Fibroblast of lung (primary cell): ENCODE results near the gene CC2D2A. TPM values are rescaled to one million over a fixed set of nuclear protein-coding genes. Genes with fewer than 3 reads are reported as not detected.
"Not testable (repeated sequence)": the region's sequence is repeated elsewhere in the genome, so short reads cannot be mapped to it uniquely, and the experiment has no call there.

Experiments
- DNase-seq, 2 donors: peaks; one replicate each; pipeline versions ENCODE4 v3.0.0 to v3.0.0-alpha.2; 2010; ENCODE audit warnings: low read depth in 2 of 2
- H2AFZ ChIP-seq: 2 replicates; pipeline ENCODE4 v1.5.1; 2012; ENCODE audit warnings: low read length, control low read depth, inconsistent platforms
- H3K27ac ChIP-seq: 2 replicates; pipeline ENCODE4 v1.5.1; 2011; ENCODE audit warnings: low read length, control low read depth; ENCODE audit not compliant: insufficient read depth
- H3K27me3 ChIP-seq: 2 replicates; pipeline ENCODE4 v1.5.1; 2011; ENCODE audit warnings: mild to moderate bottlenecking, low read length; ENCODE audit not compliant: control insufficient read depth, insufficient read depth
- H3K36me3 ChIP-seq: 2 replicates; pipeline ENCODE4 v1.5.1; 2011; ENCODE audit warnings: low read length; ENCODE audit not compliant: control insufficient read depth, insufficient read depth
- H3K4me1 ChIP-seq: 2 replicates; pipeline ENCODE4 v1.5.1; 2011; ENCODE audit warnings: low read length; ENCODE audit not compliant: control insufficient read depth, insufficient read depth; ENCODE audit errors: extremely low read depth
- H3K4me2 ChIP-seq: 2 replicates; pipeline ENCODE4 v1.5.1; 2011; ENCODE audit warnings: low read length, control low read depth; ENCODE audit not compliant: insufficient read depth; ENCODE audit errors: extremely low read depth
- H3K4me3 ChIP-seq, 4 experiments: fragments of 200-600 bp in 1 of 4; sonication (generic) in 1 of 4; replicated peaks in 1 of 4; 2 replicates each; pipeline ENCODE4 v1.5.1; 2011 to 2016; ENCODE audit warnings: low read length in 4 of 4, low read depth in 3 of 4, mild to moderate bottlenecking in 3 of 4, control low read depth in 2 of 4, inconsistent platforms in 1 of 4, mixed read lengths in 1 of 4; ENCODE audit not compliant: insufficient read depth in 1 of 4; ENCODE audit errors: control extremely low read depth in 1 of 4
- H3K79me2 ChIP-seq: 2 replicates; pipeline ENCODE4 v1.5.1; 2012; ENCODE audit warnings: mild to moderate bottlenecking, low read length, inconsistent platforms; ENCODE audit not compliant: control insufficient read depth, insufficient read depth
- H3K9ac ChIP-seq: 2 replicates; pipeline ENCODE4 v1.5.1; 2011; ENCODE audit warnings: mild to moderate bottlenecking, low read length, control low read depth; ENCODE audit not compliant: insufficient read depth
- H3K9me3 ChIP-seq: 2 replicates; pipeline ENCODE4 v1.5.1; 2012; ENCODE audit warnings: low read depth, low read length; ENCODE audit not compliant: control insufficient read depth, insufficient read depth
- H4K20me1 ChIP-seq: 2 replicates; pipeline ENCODE4 v1.5.1; 2011; ENCODE audit warnings: low read length; ENCODE audit not compliant: control insufficient read depth, insufficient read depth; ENCODE audit errors: extremely low read depth
- CTCF ChIP-seq, 2 donors: IDR thresholded peaks in 1 of 2; conservative IDR thresholded peaks in 1 of 2; 1 replicate in 1 of 2; 2 replicates in 1 of 2; pipeline ENCODE4 v1.5.1; 2011 to 2012; ENCODE audit warnings: low read length in 2 of 2, control low read depth in 1 of 2, inconsistent platforms in 1 of 2, low read depth in 1 of 2, mild to moderate bottlenecking in 1 of 2
- EZH2 ChIP-seq: IDR thresholded peaks from 2 replicates; pipeline ENCODE4 v1.5.1; 2012; ENCODE audit warnings: low read length, control low read depth, mild to moderate bottlenecking; ENCODE audit errors: missing control alignments
- polyA plus RNA-seq, 2 donors: library from polyadenylated mRNA; depleted of rRNA in 1 of 2; stranded (reverse) in 1 of 2; unstranded in 1 of 2; fragments of >200 nt; gene quantifications; 2 replicates each; pipeline ENCODE4 v1.2.1, GENCODE V29; 2011 to 2012; ENCODE audit warnings: missing spikeins in 1 of 2
- total RNA-seq: library from RNA; depleted of rRNA; stranded (reverse); fragments of >200 nt; gene quantifications from 2 replicates; pipeline ENCODE4 v1.2.1, GENCODE V29; 2014

The CC2D2A gene
- total and polyA plus RNA-seq, 2 donors (not counting 1 experiment from before 2014, with no cell fraction given), result 30.9 to 41.6 TPM

GRCh38 chr4:15612136-15612535 is 142.5 kb downstream of the CC2D2A start:
- H3K79me2 ChIP-seq, result peaks cover 11% of the 10 kb centered on the region
- TF ChIP-seq CTCF (conservative IDR thresholded peaks at IDR 0.05 in 1 of 2, IDR thresholded peaks at IDR 0.05 in 1 of 2; ENCODE audit: low read depth in 1 of 2, low read length in 2 of 2) (no peak), EZH2 (no peak)
- DNase-seq, result no peak
- no peaks in the 10 kb centered on the region for H3K4me1 ChIP-seq
- H4K20me1 ChIP-seq, result no peaks in the 10 kb centered on the region
- no peaks in the 10 kb centered on the region for H3K9me3 ChIP-seq
- H3K27ac ChIP-seq, result no peak overlapping the region
- no peaks in the 10 kb centered on the region for H3K27me3 ChIP-seq
- H3K36me3 ChIP-seq, result peaks cover 2% of the 10 kb centered on the region
- H3K4me2 ChIP-seq, result no peak overlapping the region
- H3K9ac ChIP-seq, result no peak overlapping the region
- no peak overlapping the region for H3K4me3 ChIP-seq
- no peak overlapping the region for H2AFZ ChIP-seq

GRCh38 chr4:15614891-15615290 is 145.2 kb downstream of the CC2D2A start:
- not testable (repeated sequence) for H3K4me3 ChIP-seq, H3K27ac ChIP-seq, H3K9me3 ChIP-seq, H3K4me1 ChIP-seq, H3K4me2 ChIP-seq, H3K9ac ChIP-seq, H3K27me3 ChIP-seq, H3K36me3 ChIP-seq, DNase-seq, H4K20me1 ChIP-seq, H2AFZ ChIP-seq
- H3K79me2 ChIP-seq, result peaks cover 33% of the 10 kb centered on the region

GRCh38 chr4:15617407-15617806 is 147.7 kb downstream of the CC2D2A start:
- peaks cover 51% of the 10 kb centered on the region for H3K79me2 ChIP-seq
- H3K36me3 ChIP-seq, DNase-seq, H2AFZ ChIP-seq, H3K9me3 ChIP-seq, H4K20me1 ChIP-seq, H3K4me3 ChIP-seq, H3K27me3 ChIP-seq, H3K4me2 ChIP-seq, H3K4me1 ChIP-seq, H3K27ac ChIP-seq, H3K9ac ChIP-seq: not testable (repeated sequence)

- H3K27me3 ChIP-seq, result no peaks in the 10 kb centered on the region
- H3K4me3 ChIP-seq, result no peak overlapping the region
- H3K9me3 ChIP-seq, result no peaks in the 10 kb centered on the region
- no peak overlapping the region for H3K4me2 ChIP-seq
- no peak overlapping the region for H3K9ac ChIP-seq
- no peak overlapping the region for H3K27ac ChIP-seq
- DNase-seq, result no peak
- no peaks in the 10 kb centered on the region for H3K4me1 ChIP-seq
- H4K20me1 ChIP-seq, result no peaks in the 10 kb centered on the region
- peaks cover 11% of the 10 kb centered on the region for H3K36me3 ChIP-seq
- peaks cover 7% of the 10 kb centered on the region for H3K79me2 ChIP-seq
- TF ChIP-seq CTCF (conservative IDR thresholded peaks at IDR 0.05 in 1 of 2, IDR thresholded peaks at IDR 0.05 in 1 of 2; ENCODE audit: low read depth in 1 of 2, low read length in 2 of 2), result no peak
- no peak for TF ChIP-seq EZH2
- no peak overlapping the region for H2AFZ ChIP-seq
These were observed 167.1 kb downstream of the CC2D2A start for GRCh38 chr4:15636818-15637217.
